ENCODE measurements around the gene SLC38A3.
A peak's percentile ranks its signal among the peaks of the same experiment; 100 is the strongest.

The SLC38A3 gene

DNA sequence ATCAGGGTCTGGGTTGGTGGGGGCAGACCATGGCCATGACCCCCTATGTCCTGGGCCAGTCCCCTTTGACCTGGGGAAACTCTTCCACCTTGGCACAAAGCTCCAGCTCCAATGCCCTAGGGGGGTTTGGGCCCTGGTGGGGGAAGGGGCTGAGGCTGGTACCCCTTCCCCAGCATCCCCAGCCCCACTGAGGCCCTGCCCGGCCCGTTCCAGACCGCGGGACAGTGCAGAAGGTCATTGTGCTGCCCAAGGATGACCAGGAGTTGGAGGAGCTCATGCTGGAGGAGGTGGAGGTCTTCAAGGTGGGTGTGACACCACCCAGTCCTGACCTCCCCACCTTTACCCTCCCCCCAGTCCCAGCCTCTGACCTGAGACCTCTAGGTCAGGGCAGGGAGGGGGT lies 19.8 kb upstream of the SLC38A3 start:
- Histone ChIP-seq H4K20me1 (ENCODE audit: insufficient read depth) (no peaks in the 10 kb centered on the region), H2AFZ (ENCODE audit: low read depth) (no peak overlapping the region), H3K4me3 (IDR thresholded peaks at IDR 0.05; ENCODE audit: insufficient read depth, low read depth, low read length) (no peak overlapping the region), H3K27ac (no peak overlapping the region), H3K4me1 (ENCODE audit: low read depth, poor library complexity, severe bottlenecking) (no peaks in the 10 kb centered on the region), H3K27me3 (ENCODE audit: insufficient read depth, low read depth) (peaks cover 11% of the 10 kb centered on the region; the same call in 1 of the 2 replicates), H3K9ac (no peak overlapping the region), H3K36me3 (ENCODE audit: insufficient read depth) (no peaks in the 10 kb centered on the region), H3K4me2 (no peak overlapping the region), H3K79me2 (ENCODE audit: insufficient read depth, low read depth) (no peaks in the 10 kb centered on the region)
- TF ChIP-seq, protein P1, sequence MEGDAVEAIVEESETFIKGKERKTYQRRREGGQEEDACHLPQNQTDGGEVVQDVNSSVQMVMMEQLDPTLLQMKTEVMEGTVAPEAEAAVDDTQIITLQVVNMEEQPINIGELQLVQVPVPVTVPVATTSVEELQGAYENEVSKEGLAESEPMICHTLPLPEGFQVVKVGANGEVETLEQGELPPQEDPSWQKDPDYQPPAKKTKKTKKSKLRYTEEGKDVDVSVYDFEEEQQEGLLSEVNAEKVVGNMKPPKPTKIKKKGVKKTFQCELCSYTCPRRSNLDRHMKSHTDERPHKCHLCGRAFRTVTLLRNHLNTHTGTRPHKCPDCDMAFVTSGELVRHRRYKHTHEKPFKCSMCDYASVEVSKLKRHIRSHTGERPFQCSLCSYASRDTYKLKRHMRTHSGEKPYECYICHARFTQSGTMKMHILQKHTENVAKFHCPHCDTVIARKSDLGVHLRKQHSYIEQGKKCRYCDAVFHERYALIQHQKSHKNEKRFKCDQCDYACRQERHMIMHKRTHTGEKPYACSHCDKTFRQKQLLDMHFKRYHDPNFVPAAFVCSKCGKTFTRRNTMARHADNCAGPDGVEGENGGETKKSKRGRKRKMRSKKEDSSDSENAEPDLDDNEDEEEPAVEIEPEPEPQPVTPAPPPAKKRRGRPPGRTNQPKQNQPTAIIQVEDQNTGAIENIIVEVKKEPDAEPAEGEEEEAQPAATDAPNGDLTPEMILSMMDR (conservative IDR thresholded peaks at IDR 0.05; ENCODE audit: low read depth, low read length), result no peak

GRCh38 chr3:50186096-50186495 lies 19.0 kb upstream of the SLC38A3 start:
- H3K4me1 ChIP-seq (ENCODE audit: low read depth, poor library complexity, severe bottlenecking), result no peaks in the 10 kb centered on the region

GRCh38 chr3:50187750-50188149 lies 17.3 kb upstream of the SLC38A3 start:
- Histone ChIP-seq H3K27ac (no peak overlapping the region), H3K9ac (no peak overlapping the region), H3K4me2 (no peak overlapping the region), H3K4me1 (ENCODE audit: low read depth, poor library complexity, severe bottlenecking) (no peaks in the 10 kb centered on the region), H3K27me3 (ENCODE audit: insufficient read depth, low read depth) (peaks cover 8% of the 10 kb centered on the region; the same call in 1 of the 2 replicates), H3K79me2 (ENCODE audit: insufficient read depth, low read depth) (no peaks in the 10 kb centered on the region), H4K20me1 (ENCODE audit: insufficient read depth) (no peaks in the 10 kb centered on the region), H3K4me3 (IDR thresholded peaks at IDR 0.05; ENCODE audit: insufficient read depth, low read depth, low read length) (no peak overlapping the region), H2AFZ (ENCODE audit: low read depth) (no peak overlapping the region), H3K36me3 (ENCODE audit: insufficient read depth) (no peaks in the 10 kb centered on the region)
- TF ChIP-seq, protein P1 (conservative IDR thresholded peaks at IDR 0.05; ENCODE audit: low read depth, low read length), result no peak

More at GRCh38 chr3:50186096-50186495, 19.0 kb upstream of the SLC38A3 start:
- no peak overlapping the region for H2AFZ ChIP-seq (ENCODE audit: low read depth)
- H3K27me3 ChIP-seq (ENCODE audit: insufficient read depth, low read depth), result peaks cover 11% of the 10 kb centered on the region; the same call in 1 of the 2 replicates
- H3K9ac ChIP-seq, result no peak overlapping the region
- H3K27ac ChIP-seq, result no peak overlapping the region
- H4K20me1 ChIP-seq (ENCODE audit: insufficient read depth), result no peaks in the 10 kb centered on the region
- H3K4me3 ChIP-seq (IDR thresholded peaks at IDR 0.05; ENCODE audit: insufficient read depth, low read depth, low read length), result no peak overlapping the region
- H3K79me2 ChIP-seq (ENCODE audit: insufficient read depth, low read depth), result no peaks in the 10 kb centered on the region
- no peaks in the 10 kb centered on the region for H3K36me3 ChIP-seq (ENCODE audit: insufficient read depth)
- TF ChIP-seq, protein P1 (conservative IDR thresholded peaks at IDR 0.05; ENCODE audit: low read depth, low read length), result no peak
- H3K4me2 ChIP-seq, result no peak overlapping the region

- H3K27me3 ChIP-seq (ENCODE audit: insufficient read depth, low read depth), result peaks cover 5% of the 10 kb centered on the region; the same call in 1 of the 2 replicates
- H3K79me2 ChIP-seq (ENCODE audit: insufficient read depth, low read depth), result no peaks in the 10 kb centered on the region
- no peak overlapping the region for H3K4me3 ChIP-seq (IDR thresholded peaks at IDR 0.05; ENCODE audit: insufficient read depth, low read depth, low read length)
- H2AFZ ChIP-seq (ENCODE audit: low read depth), result no peak overlapping the region
- no peak overlapping the region for H3K9ac ChIP-seq
- no peaks in the 10 kb centered on the region for H4K20me1 ChIP-seq (ENCODE audit: insufficient read depth)
- no peaks in the 10 kb centered on the region for H3K4me1 ChIP-seq (ENCODE audit: low read depth, poor library complexity, severe bottlenecking)
- no peaks in the 10 kb centered on the region for H3K36me3 ChIP-seq (ENCODE audit: insufficient read depth)
- TF ChIP-seq, protein P1 (conservative IDR thresholded peaks at IDR 0.05; ENCODE audit: low read depth, low read length), result peak; percentile 48
- H3K27ac ChIP-seq, result no peak overlapping the region
- H3K4me2 ChIP-seq, result no peak overlapping the region
These were observed 15.8 kb upstream of the SLC38A3 start for GRCh38 chr3:50189274-50189673.
